ENCODE measurements around the gene PBRM1. TPM values are rescaled to one million over a fixed set of nuclear protein-coding genes. Genes with fewer than 3 reads are reported as not detected.

The PBRM1 gene
- polyA plus RNA-seq, 3 donors = 26.1 to 72.9 (median 38.0) TPM

GRCh38 chr3:52504977-52505376 lies 180.7 kb downstream of the PBRM1 start:
- peaks cover 84 to 86% of the 10 kb centered on the region in 2 donors for H3K36me3 ChIP-seq (replicated peaks in 1 of 2; ENCODE audit: control insufficient read depth in 1 of 2, insufficient read depth in 2 of 2, low read length in 2 of 2)
- 97% methylated on average over 7 of the region's 10 CpGs for WGBS (ENCODE audit: insufficient coverage)

GRCh38 chr3:52503788-52504424 lies 181.8 kb downstream of the PBRM1 start:
- no peak for TF ChIP-seq CTCF (IDR thresholded peaks at IDR 0.05)
- Histone ChIP-seq H3K4me2 (replicated peaks; ENCODE audit: extremely low read depth, low read length, poor library complexity, severe bottlenecking) (no peak overlapping the region), H3K27me3 (ENCODE audit: control insufficient read depth in 2 of 2, insufficient read depth in 2 of 2, low read length in 2 of 2) (no peaks in the 10 kb centered on the region), H3K9me3 (replicated peaks in 1 of 2; ENCODE audit: control insufficient read depth in 1 of 2, insufficient read depth in 1 of 2, low read length in 2 of 2) (no peaks in the 10 kb centered on the region), H4K20me1 (ENCODE audit: insufficient read depth, low read length) (peaks cover 3% of the 10 kb centered on the region), H3K27ac (ENCODE audit: low read depth in 1 of 2, low read length in 2 of 2) (no peak overlapping the region), H3K4me3 (replicated peaks in 1 of 3; ENCODE audit: low read depth in 2 of 3, low read length in 3 of 3) (no peak overlapping the region), H3K9ac (ENCODE audit: insufficient read depth, low read length, poor library complexity, severe bottlenecking) (no peak overlapping the region), H3K36me3 (replicated peaks in 1 of 2; ENCODE audit: control insufficient read depth in 1 of 2, insufficient read depth in 2 of 2, low read length in 2 of 2) (peaks cover 73 to 76% of the 10 kb centered on the region in 2 donors), H3K79me2 (ENCODE audit: insufficient read depth, low read length) (peaks cover 19% of the 10 kb centered on the region), H2AFZ (ENCODE audit: insufficient read depth, low read depth, low read length, poor library complexity, severe bottlenecking) (no peak overlapping the region), H3K4me1 (ENCODE audit: control insufficient read depth in 1 of 2, insufficient read depth in 2 of 2, low read length in 2 of 2) (peaks cover 24% of the 10 kb centered on the region in 2 donors)
- H3K4me1 Mint-ChIP-seq = peaks cover 20% of the 10 kb centered on the region
- intact Hi-C loops (cut with micrococcal nuclease) = no loop called here
- peaks cover 0 to 3% (median 0%) of the 10 kb centered on the region in 3 donors for H3K27me3 Mint-ChIP-seq (ENCODE audit: low read depth in 3 of 3)
- H3K36me3 Mint-ChIP-seq = peaks cover 60 to 86% of the 10 kb centered on the region in 2 donors
- WGBS (ENCODE audit: insufficient coverage) = 92% methylated on average over 11 of the region's 23 CpGs
- H3K9me3 Mint-ChIP-seq = no peaks in the 10 kb centered on the region
- no peak for DNase-seq
- H3K27ac Mint-ChIP-seq = peak overlapping the region in 1 of 7 donors; percentile 30
- H3K4me3 Mint-ChIP-seq = no peak overlapping the region

More at GRCh38 chr3:52504977-52505376, 180.7 kb downstream of the PBRM1 start:
- H3K27ac ChIP-seq (ENCODE audit: low read depth in 1 of 2, low read length in 2 of 2) = no peak overlapping the region
- H3K4me1 ChIP-seq (ENCODE audit: control insufficient read depth in 1 of 2, insufficient read depth in 2 of 2, low read length in 2 of 2) = peaks cover 13% of the 10 kb centered on the region in 2 donors
- no peak overlapping the region for H3K4me2 ChIP-seq (replicated peaks; ENCODE audit: extremely low read depth, low read length, poor library complexity, severe bottlenecking)
- no peak overlapping the region for H3K4me3 ChIP-seq (replicated peaks in 1 of 3; ENCODE audit: low read depth in 2 of 3, low read length in 3 of 3)
- TF ChIP-seq CTCF (IDR thresholded peaks at IDR 0.05) = no peak
- no peak overlapping the region for H3K4me3 Mint-ChIP-seq
- H2AFZ ChIP-seq (ENCODE audit: insufficient read depth, low read depth, low read length, poor library complexity, severe bottlenecking) = no peak overlapping the region
- no peak for DNase-seq
- H3K9me3 Mint-ChIP-seq = no peaks in the 10 kb centered on the region
- no peak overlapping the region for H3K27ac Mint-ChIP-seq
- peaks cover 8% of the 10 kb centered on the region for H4K20me1 ChIP-seq (ENCODE audit: insufficient read depth, low read length)
- no peak overlapping the region for H3K9ac ChIP-seq (ENCODE audit: insufficient read depth, low read length, poor library complexity, severe bottlenecking)
- no peaks in the 10 kb centered on the region for H3K27me3 ChIP-seq (ENCODE audit: control insufficient read depth in 2 of 2, insufficient read depth in 2 of 2, low read length in 2 of 2)
- H3K36me3 Mint-ChIP-seq = peaks cover 71 to 96% of the 10 kb centered on the region in 2 donors
- H3K9me3 ChIP-seq (replicated peaks in 1 of 2; ENCODE audit: control insufficient read depth in 1 of 2, insufficient read depth in 1 of 2, low read length in 2 of 2) = no peaks in the 10 kb centered on the region
- H3K27me3 Mint-ChIP-seq (ENCODE audit: low read depth in 3 of 3) = peaks cover 0 to 3% (median 0%) of the 10 kb centered on the region in 3 donors
- intact Hi-C loops (cut with micrococcal nuclease) = no loop called here
- H3K4me1 Mint-ChIP-seq = peaks cover 12% of the 10 kb centered on the region
- peaks cover 16% of the 10 kb centered on the region for H3K79me2 ChIP-seq (ENCODE audit: insufficient read depth, low read length)
